ENCODE results near the gene CDHR2.

Gene CDHR2

GRCh38 chr5:176624142-176624541 is 75.0 kb downstream of the CDHR2 start:
- no peak for DNase-seq

GRCh38 chr5:176624938-176625337 is 75.8 kb downstream of the CDHR2 start:
- no peak for DNase-seq

- DNase-seq, result no peak
Observed at GRCh38 chr5:176625512-176625911, 76.4 kb downstream of the CDHR2 start.

- no peak for DNase-seq
Observed at GRCh38 chr5:176625966-176626875, 77.1 kb downstream of the CDHR2 start.

- no peak for DNase-seq
Observed at GRCh38 chr5:176626876-176627236, 77.7 kb downstream of the CDHR2 start.

GRCh38 chr5:176627582-176627981 is 78.4 kb downstream of the CDHR2 start:
- DNase-seq, result no peak

GRCh38 chr5:176628406-176629228 is 79.5 kb downstream of the CDHR2 start:
- DNase-seq, result no peak

GRCh38 chr5:176629317-176629852 is 80.2 kb downstream of the CDHR2 start:
- no peak for DNase-seq

- no peak for DNase-seq
Observed at GRCh38 chr5:176629853-176630680, 80.9 kb downstream of the CDHR2 start, which contains the start of the genes EIF4E1B and SNCB. EIF4E1B (plus strand) TSS chr5:176630675; CDS start chr5:176642788, 12,113 bp downstream. SNCB (minus strand) TSS chr5:176630534; CDS start chr5:176629654, 880 bp downstream.

- no peak for DNase-seq
Observed at GRCh38 chr5:176630681-176631222, 81.6 kb downstream of the CDHR2 start.

GRCh38 chr5:176631383-176632200 is 82.5 kb downstream of the CDHR2 start:
- no peak for DNase-seq

- DNase-seq, result no peak
Observed at GRCh38 chr5:176632745-176633144, 83.6 kb downstream of the CDHR2 start.

GRCh38 chr5:176633598-176633997 is 84.5 kb downstream of the CDHR2 start:
- DNase-seq, result no peak

GRCh38 chr5:176636426-176636825 is 87.3 kb downstream of the CDHR2 start:
- DNase-seq, result no peak

GRCh38 chr5:176637556-176637955 is 88.4 kb downstream of the CDHR2 start:
- no peak for DNase-seq

- DNase-seq, result no peak
Observed at GRCh38 chr5:176638437-176638836, 89.3 kb downstream of the CDHR2 start.

GRCh38 chr5:176639208-176639607 is 90.1 kb downstream of the CDHR2 start:
- DNase-seq, result no peak

- DNase-seq, result no peak
Observed at GRCh38 chr5:176639981-176640380, 90.8 kb downstream of the CDHR2 start.

- DNase-seq, result no peak
Observed at GRCh38 chr5:176640616-176641015, 91.5 kb downstream of the CDHR2 start.

GRCh38 chr5:176642675-176643490 is 93.7 kb downstream of the CDHR2 start:
- no peak for DNase-seq
